ENCODE results near the gene PADI1. TPM values are rescaled to one million over a fixed set of nuclear protein-coding genes. Genes with fewer than 3 reads are reported as not detected.

PADI1 gene
- total RNA-seq, 1 donor from 2014 or later: not detected

- FAIRE-seq: no peak
- TF ChIP-seq EZH2 (IDR thresholded peaks at IDR 0.05; ENCODE audit: insufficient read depth, low read length) (no peak), CTCF (IDR thresholded peaks at IDR 0.05; ENCODE audit: insufficient read depth, low read depth, low read length) (no peak)
Measured at GRCh38 chr1:17207540-17207939, 2.6 kb downstream of the PADI1 start.

GRCh38 chr1:17207966-17208418, 3.1 kb downstream of the PADI1 start:
- no peak overlapping the region for H3K9ac ChIP-seq (ENCODE audit: low read length)
- H3K27me3 ChIP-seq (ENCODE audit: insufficient read depth, low read length): no peaks in the 10 kb centered on the region
- Mint-ChIP-seq H3K27ac (ENCODE audit: unreplicated experiment) (peak overlapping the region; percentile 23), H3K9me3 (ENCODE audit: unreplicated experiment) (no peaks in the 10 kb centered on the region), H3K4me3 (ENCODE audit: unreplicated experiment) (no peak overlapping the region), H3K36me3 (ENCODE audit: low read depth, unreplicated experiment) (peaks cover 2% of the 10 kb centered on the region), H3K27me3 (ENCODE audit: low read depth, unreplicated experiment) (peaks cover 21% of the 10 kb centered on the region), H3K4me1 (ENCODE audit: low read depth, unreplicated experiment) (peaks cover 25% of the 10 kb centered on the region)
- no peak overlapping the region for H3K27ac ChIP-seq (ENCODE audit: low read depth, low read length)
- H4K20me1 ChIP-seq (ENCODE audit: insufficient read depth, low read length): no peaks in the 10 kb centered on the region
- peak overlapping the region; percentile 25 for H3K4me2 ChIP-seq (ENCODE audit: low read length)
- TF ChIP-seq EZH2 (IDR thresholded peaks at IDR 0.05; ENCODE audit: insufficient read depth, low read length) (no peak), CTCF (IDR thresholded peaks at IDR 0.05; ENCODE audit: insufficient read depth, low read depth, low read length) (no peak)
- peak; percentile 82 for FAIRE-seq
- peak; percentile 59 for DNase-seq (ENCODE audit: low read depth)
- H3K79me2 ChIP-seq (ENCODE audit: insufficient read depth, low read length): no peaks in the 10 kb centered on the region
- no peak overlapping the region for H3K4me3 ChIP-seq (ENCODE audit: insufficient read depth, low read depth, low read length)
- H3K36me3 ChIP-seq (ENCODE audit: insufficient read depth, low read length): no peaks in the 10 kb centered on the region
- H2AFZ ChIP-seq (ENCODE audit: low read depth, low read length): no peak overlapping the region
- H3K4me1 ChIP-seq (ENCODE audit: insufficient read depth, low read length): peaks cover 33% of the 10 kb centered on the region
- no peaks in the 10 kb centered on the region for H3K9me3 ChIP-seq (ENCODE audit: insufficient read depth, low read depth, low read length)

More at GRCh38 chr1:17207540-17207939, 2.6 kb downstream of the PADI1 start:
- Mint-ChIP-seq H3K9me3 (ENCODE audit: unreplicated experiment) (no peaks in the 10 kb centered on the region), H3K4me1 (ENCODE audit: low read depth, unreplicated experiment) (peaks cover 21% of the 10 kb centered on the region), H3K27me3 (ENCODE audit: low read depth, unreplicated experiment) (peaks cover 21% of the 10 kb centered on the region), H3K36me3 (ENCODE audit: low read depth, unreplicated experiment) (peaks cover 2% of the 10 kb centered on the region), H3K4me3 (ENCODE audit: unreplicated experiment) (no peak overlapping the region), H3K27ac (ENCODE audit: unreplicated experiment) (peak overlapping the region; percentile 23)
- no peak overlapping the region for H3K4me3 ChIP-seq (ENCODE audit: insufficient read depth, low read depth, low read length)
- H3K27me3 ChIP-seq (ENCODE audit: insufficient read depth, low read length): no peaks in the 10 kb centered on the region
- H3K4me1 ChIP-seq (ENCODE audit: insufficient read depth, low read length): peaks cover 29% of the 10 kb centered on the region
- no peaks in the 10 kb centered on the region for H3K36me3 ChIP-seq (ENCODE audit: insufficient read depth, low read length)
- H3K9me3 ChIP-seq (ENCODE audit: insufficient read depth, low read depth, low read length): no peaks in the 10 kb centered on the region
- no peaks in the 10 kb centered on the region for H3K79me2 ChIP-seq (ENCODE audit: insufficient read depth, low read length)
- no peak overlapping the region for H3K4me2 ChIP-seq (ENCODE audit: low read length)
- no peak overlapping the region for H2AFZ ChIP-seq (ENCODE audit: low read depth, low read length)
- no peaks in the 10 kb centered on the region for H4K20me1 ChIP-seq (ENCODE audit: insufficient read depth, low read length)
- H3K27ac ChIP-seq (ENCODE audit: low read depth, low read length): no peak overlapping the region
- H3K9ac ChIP-seq (ENCODE audit: low read length): no peak overlapping the region
- no peak for DNase-seq (ENCODE audit: low read depth)

- Histone ChIP-seq H3K4me2 (ENCODE audit: low read length) (no peak overlapping the region), H3K27ac (ENCODE audit: low read depth, low read length) (no peak overlapping the region), H3K27me3 (ENCODE audit: insufficient read depth, low read length) (no peaks in the 10 kb centered on the region), H2AFZ (ENCODE audit: low read depth, low read length) (no peak overlapping the region), H4K20me1 (ENCODE audit: insufficient read depth, low read length) (no peaks in the 10 kb centered on the region), H3K4me3 (ENCODE audit: insufficient read depth, low read depth, low read length) (no peak overlapping the region), H3K4me1 (ENCODE audit: insufficient read depth, low read length) (peaks cover 38% of the 10 kb centered on the region), H3K79me2 (ENCODE audit: insufficient read depth, low read length) (no peaks in the 10 kb centered on the region), H3K9me3 (ENCODE audit: insufficient read depth, low read depth, low read length) (no peaks in the 10 kb centered on the region), H3K36me3 (ENCODE audit: insufficient read depth, low read length) (no peaks in the 10 kb centered on the region), H3K9ac (ENCODE audit: low read length) (no peak overlapping the region)
- Mint-ChIP-seq H3K4me3 (ENCODE audit: unreplicated experiment) (no peak overlapping the region), H3K36me3 (ENCODE audit: low read depth, unreplicated experiment) (peaks cover 2% of the 10 kb centered on the region), H3K27ac (ENCODE audit: unreplicated experiment) (no peak overlapping the region), H3K27me3 (ENCODE audit: low read depth, unreplicated experiment) (peaks cover 18% of the 10 kb centered on the region), H3K9me3 (ENCODE audit: unreplicated experiment) (no peaks in the 10 kb centered on the region), H3K4me1 (ENCODE audit: low read depth, unreplicated experiment) (peaks cover 30% of the 10 kb centered on the region)
- TF ChIP-seq EZH2 (IDR thresholded peaks at IDR 0.05; ENCODE audit: insufficient read depth, low read length): no peak
- TF ChIP-seq CTCF (IDR thresholded peaks at IDR 0.05; ENCODE audit: insufficient read depth, low read depth, low read length): no peak
- no peak for DNase-seq (ENCODE audit: low read depth)
- FAIRE-seq: no peak
Measured at GRCh38 chr1:17208546-17208945, 3.6 kb downstream of the PADI1 start.
